GM19099 (cell line): Measurements from ENCODE around the gene RHEB.

Source experiments
- POLR2A ChIP-seq: IDR thresholded peaks from 3 replicates; pipeline ENCODE4 v1.6.1; 2011; ENCODE audit warnings: low read depth; ENCODE audit not compliant: insufficient read length; ENCODE audit errors: extremely low read depth

RHEB gene

DNA sequence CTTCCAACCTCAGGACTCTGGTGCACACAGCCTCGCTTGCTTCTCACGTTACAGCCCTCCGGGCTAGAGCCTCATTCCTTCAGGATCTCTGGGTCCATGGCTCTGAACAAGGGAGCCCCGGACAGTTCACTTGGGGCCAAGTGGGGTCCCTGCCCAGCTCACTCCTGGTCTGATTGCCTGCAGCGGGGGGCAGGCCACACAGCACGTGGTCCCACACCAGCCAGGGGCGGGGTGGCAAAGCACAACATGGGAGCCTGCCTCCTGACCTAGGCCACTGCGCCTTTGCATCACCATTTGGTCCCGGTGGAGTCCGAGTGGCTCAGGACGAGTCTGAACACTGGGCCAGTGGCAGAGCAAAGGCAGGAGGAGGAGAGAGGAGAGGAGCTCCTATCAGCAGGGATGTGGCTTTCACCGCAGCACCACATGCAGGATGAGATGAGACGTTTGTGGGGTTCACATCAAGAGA is 66.3 kb downstream of the RHEB start:
- TF ChIP-seq POLR2A, result no peak

GRCh38 chr7:151452680-151453325 is 66.9 kb downstream of the RHEB start:
- no peak for TF ChIP-seq POLR2A

GRCh38 chr7:151451626-151452571 is 67.8 kb downstream of the RHEB start:
- TF ChIP-seq POLR2A, result no peak

GRCh38 chr7:151451156-151451555 is 68.5 kb downstream of the RHEB start:
- no peak for TF ChIP-seq POLR2A

- TF ChIP-seq POLR2A, result no peak
Observed at GRCh38 chr7:151449990-151450389, 69.7 kb downstream of the RHEB start.

GRCh38 chr7:151448261-151449252 is 71.1 kb downstream of the RHEB start:
- no peak for TF ChIP-seq POLR2A

DNA sequence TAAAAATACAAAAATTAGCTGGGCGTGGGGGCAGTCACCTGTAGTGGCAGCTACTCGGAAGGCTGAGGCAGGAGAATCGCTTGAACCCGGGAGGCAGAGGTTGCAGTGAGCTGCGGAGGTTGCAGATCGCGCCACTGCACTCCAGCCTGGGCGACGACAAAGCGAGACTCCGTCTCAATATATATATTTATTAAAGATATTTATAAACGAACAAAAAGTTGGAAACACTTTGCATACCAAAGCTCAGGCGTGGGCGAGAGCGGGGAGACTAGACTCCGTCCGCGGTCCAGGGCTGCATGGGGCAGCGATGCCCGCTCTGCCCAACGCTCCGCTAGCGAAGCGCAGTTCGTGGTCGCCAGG is 71.8 kb downstream of the RHEB start:
- no peak for TF ChIP-seq POLR2A

- TF ChIP-seq POLR2A, result no peak
Observed at GRCh38 chr7:151447312-151447711, 72.4 kb downstream of the RHEB start.

DNA sequence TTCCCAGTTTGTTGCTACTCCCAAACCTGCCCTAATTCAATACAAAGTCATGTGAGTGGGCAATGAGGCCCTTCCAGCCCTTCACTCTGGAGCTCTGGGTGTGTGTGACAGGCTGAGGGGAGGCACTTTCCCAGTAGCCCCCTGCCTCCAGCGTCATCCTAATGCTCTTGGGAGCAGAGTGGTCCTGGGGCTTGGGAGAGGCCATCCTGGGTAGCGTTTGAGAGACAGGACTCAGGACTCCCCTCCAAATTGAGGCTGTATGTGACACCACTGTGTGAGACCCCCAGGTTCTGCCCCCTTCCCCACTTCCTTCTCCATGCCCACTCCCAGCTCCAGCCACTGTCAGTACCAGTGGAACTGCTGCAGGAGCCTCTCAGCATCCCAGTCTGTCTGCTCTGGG is 73.3 kb downstream of the RHEB start:
- TF ChIP-seq POLR2A, result no peak

DNA sequence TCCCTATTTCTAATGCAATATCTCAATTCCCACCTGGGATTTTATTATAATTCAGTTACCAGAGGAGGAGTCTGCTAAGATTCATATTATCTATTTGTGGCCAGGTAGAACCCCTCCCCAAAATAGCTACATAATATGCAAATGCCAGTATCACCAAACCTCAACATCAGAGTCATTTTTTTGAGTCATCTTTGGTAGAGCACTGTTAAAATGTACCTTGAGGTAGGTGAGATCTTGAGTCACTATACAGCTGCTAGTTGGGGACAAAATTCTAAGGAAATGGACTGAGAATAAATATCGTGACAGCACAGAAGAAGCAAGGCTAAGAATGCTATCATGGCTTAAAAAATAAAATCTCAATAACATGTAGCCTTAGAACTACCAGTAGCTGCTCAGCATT is 75.1 kb downstream of the RHEB start:
- TF ChIP-seq POLR2A, result no peak

DNA sequence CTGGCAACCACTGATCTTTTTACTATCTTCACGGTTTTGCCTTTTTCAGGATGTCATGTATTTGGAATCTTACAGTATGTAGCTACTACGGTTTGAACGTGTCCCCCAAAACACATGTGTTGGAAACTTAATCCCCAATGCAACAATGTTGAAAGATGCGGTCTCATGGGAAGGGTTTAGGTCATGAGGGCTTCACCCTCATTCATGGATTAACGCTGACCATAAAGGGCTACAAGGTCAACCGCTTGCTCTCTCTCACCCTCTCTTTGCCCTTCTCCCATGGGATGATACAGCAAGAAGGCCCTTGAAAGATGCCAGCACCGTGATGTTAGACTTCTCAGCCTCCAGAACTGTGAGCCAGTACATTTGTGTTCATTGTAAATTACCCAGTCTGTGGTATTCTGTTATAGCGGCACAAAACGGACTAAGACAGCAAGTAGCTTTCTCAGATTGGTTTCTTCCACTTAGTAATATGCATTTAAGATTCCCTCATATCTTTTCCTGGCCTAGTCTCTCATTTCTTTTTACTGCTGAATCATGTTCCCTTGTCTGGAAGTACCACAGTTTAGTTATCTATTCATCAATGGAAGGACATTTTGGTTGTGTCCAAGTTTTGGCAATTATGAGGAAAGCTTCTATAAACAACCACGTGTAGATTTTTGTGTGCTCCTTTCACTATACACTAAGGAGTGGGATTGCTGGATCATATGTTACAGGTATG is 76.8 kb downstream of the RHEB start:
- no peak for TF ChIP-seq POLR2A

DNA sequence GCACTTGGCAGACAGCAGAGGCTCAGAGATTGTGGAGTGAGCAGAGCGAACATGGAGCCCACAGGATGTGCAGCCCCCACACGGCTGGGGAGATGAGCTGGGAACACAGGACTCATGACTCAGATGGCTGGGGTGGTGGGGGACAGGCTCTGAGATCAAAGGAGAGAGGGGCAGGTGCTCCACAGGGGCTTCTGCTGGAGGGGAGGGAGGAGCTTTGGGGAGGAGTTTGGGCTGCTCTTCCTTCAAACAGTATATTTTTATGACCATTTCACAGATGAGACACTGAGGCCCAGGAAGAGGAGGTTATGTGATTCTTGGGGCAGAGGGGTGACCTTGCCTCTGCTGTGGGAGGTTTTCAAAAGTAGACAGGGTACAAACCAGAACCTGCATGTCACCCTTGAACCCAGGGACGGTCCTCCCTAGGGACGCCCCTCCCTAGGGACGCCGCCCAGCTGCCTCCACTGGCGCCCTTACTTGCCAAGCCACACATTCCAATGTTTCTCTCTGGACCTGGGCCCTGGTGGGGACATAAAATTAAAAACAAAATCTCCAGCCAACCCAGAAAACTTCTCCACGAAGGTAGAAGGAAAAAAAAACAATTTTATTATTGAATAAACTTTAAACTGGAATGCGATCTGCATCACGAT is 78.8 kb downstream of the RHEB start:
- TF ChIP-seq POLR2A, result no peak

GRCh38 chr7:151439855-151440798 is 79.6 kb downstream of the RHEB start, which contains the start of gene CRYGN:
TSS of gene CRYGN (minus strand) at chr7:151440141. CDS start at chr7:151439917, 224 bp downstream.
- no peak for TF ChIP-seq POLR2A
